ENCODE results near the gene TAF5. TPM values are rescaled to one million over a fixed set of nuclear protein-coding genes. Genes with fewer than 3 reads are reported as not detected.
"Not testable (repeated sequence)": the region's sequence is repeated elsewhere in the genome, so short reads cannot be mapped to it uniquely, and the experiment has no call there.

Gene TAF5
- total and polyA plus RNA-seq, 2 donors (not counting 1 experiment from before 2014, with no cell fraction given) = 3.0 to 3.4 TPM

DNA sequence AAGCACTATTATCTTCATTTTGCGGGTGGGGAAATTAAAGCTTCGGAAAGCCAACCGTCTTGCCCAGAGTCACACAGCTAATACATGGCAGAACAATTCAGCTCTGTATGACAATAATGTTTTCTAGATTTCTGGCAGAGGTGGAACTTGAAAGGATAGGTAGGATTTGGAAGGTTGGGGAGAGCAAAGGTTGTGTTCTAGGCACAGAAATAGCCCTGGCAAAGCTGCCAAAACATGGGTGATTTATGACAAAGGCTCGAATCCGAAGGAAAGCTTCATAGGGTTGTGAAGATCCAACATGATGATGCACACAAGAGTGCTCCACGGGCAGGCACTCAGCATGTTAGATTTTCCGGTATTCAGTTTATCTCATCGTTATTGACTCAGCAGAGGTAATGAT, 47.8 kb downstream of the TAF5 start:
- TF ChIP-seq, protein P1, sequence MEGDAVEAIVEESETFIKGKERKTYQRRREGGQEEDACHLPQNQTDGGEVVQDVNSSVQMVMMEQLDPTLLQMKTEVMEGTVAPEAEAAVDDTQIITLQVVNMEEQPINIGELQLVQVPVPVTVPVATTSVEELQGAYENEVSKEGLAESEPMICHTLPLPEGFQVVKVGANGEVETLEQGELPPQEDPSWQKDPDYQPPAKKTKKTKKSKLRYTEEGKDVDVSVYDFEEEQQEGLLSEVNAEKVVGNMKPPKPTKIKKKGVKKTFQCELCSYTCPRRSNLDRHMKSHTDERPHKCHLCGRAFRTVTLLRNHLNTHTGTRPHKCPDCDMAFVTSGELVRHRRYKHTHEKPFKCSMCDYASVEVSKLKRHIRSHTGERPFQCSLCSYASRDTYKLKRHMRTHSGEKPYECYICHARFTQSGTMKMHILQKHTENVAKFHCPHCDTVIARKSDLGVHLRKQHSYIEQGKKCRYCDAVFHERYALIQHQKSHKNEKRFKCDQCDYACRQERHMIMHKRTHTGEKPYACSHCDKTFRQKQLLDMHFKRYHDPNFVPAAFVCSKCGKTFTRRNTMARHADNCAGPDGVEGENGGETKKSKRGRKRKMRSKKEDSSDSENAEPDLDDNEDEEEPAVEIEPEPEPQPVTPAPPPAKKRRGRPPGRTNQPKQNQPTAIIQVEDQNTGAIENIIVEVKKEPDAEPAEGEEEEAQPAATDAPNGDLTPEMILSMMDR (conservative IDR thresholded peaks at IDR 0.05 in 1 of 2, IDR thresholded peaks at IDR 0.05 in 1 of 2; ENCODE audit: low read depth in 1 of 2, low read length in 2 of 2) = no peak
- no peak for TF ChIP-seq EZH2 (IDR thresholded peaks at IDR 0.05; ENCODE audit: low read length, missing control alignments)
- H3K36me3 ChIP-seq (ENCODE audit: control insufficient read depth, insufficient read depth, low read length) = peaks cover 39% of the 10 kb centered on the region

DNA sequence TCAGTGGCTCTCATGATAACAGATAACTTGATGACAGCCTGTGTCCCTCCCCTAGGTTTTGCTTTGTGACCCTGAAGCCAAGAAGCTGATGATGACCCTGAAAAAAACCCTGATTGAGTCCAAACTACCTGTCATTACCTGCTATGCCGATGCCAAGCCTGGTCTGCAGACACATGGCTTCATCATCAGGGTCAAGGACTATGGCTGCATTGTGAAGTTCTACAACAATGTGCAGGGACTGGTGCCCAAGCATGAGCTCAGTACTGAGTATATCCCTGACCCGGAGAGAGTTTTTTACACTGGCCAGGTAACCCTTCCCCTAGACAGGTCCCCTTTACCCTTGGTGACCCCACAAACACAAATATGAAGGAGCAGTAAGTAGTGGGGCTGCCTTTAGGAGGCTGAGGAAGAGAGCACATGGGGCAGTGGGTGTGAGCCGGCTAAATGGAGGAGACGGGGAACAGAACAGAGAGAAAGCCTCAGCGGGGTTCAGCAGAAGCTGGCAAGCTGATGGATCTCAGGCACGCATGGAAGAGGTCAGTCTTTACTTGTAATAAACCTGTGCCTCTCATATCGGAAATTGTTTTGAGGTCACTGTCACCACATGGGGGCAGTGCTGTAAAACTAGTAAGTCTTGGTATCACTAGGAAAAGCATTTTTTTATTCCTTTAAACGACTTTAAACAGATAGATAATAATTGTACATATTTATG, 48.8 kb downstream of the TAF5 start:
- H2AFZ ChIP-seq (ENCODE audit: low read length) = no peak overlapping the region
- H3K4me1 ChIP-seq (ENCODE audit: control insufficient read depth, extremely low read depth, insufficient read depth, low read length) = no peaks in the 10 kb centered on the region

More for the DNA sequence above, 47.8 kb downstream of the TAF5 start:
- Histone ChIP-seq H3K27ac (ENCODE audit: insufficient read depth, low read length) (no peak overlapping the region), H3K4me2 (ENCODE audit: extremely low read depth, insufficient read depth, low read length) (no peak overlapping the region), H3K9ac (ENCODE audit: insufficient read depth, low read length) (no peak overlapping the region), H3K79me2 (ENCODE audit: control insufficient read depth, insufficient read depth, low read length) (no peaks in the 10 kb centered on the region), H3K4me3 (replicated peaks in 1 of 4; ENCODE audit: control extremely low read depth in 1 of 4, insufficient read depth in 1 of 4, low read depth in 3 of 4, low read length in 4 of 4) (no peak overlapping the region), H3K9me3 (ENCODE audit: control insufficient read depth, insufficient read depth, low read depth, low read length) (no peaks in the 10 kb centered on the region), H2AFZ (ENCODE audit: low read length) (no peak overlapping the region), H4K20me1 (ENCODE audit: control insufficient read depth, extremely low read depth, insufficient read depth, low read length) (no peaks in the 10 kb centered on the region), H3K27me3 (ENCODE audit: control insufficient read depth, insufficient read depth, low read length) (no peaks in the 10 kb centered on the region), H3K4me1 (ENCODE audit: control insufficient read depth, extremely low read depth, insufficient read depth, low read length) (no peaks in the 10 kb centered on the region)
- no peak for DNase-seq (ENCODE audit: low read depth in 2 of 2)

DNA sequence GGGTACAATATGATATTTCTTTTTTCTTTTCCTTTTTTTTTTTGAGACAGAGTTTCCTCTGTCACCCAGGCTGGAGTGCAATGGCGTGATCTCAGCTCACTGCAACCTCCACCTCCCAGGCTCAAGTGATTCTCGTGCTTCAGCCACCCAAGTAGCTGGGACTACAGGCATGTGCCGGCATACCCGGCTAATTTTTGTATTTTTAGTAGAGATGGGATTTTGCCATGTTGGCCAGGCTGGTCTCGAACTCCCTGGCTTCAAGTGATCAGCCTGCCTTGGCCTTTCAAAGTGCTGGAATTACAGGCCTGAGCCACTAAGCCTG, 49.3 kb downstream of the TAF5 start:
- not testable (repeated sequence) for DNase-seq (ENCODE audit: low read depth in 2 of 2); H3K9me3 ChIP-seq (ENCODE audit: control insufficient read depth, insufficient read depth, low read depth, low read length); H3K27me3 ChIP-seq (ENCODE audit: control insufficient read depth, insufficient read depth, low read length); H3K79me2 ChIP-seq (ENCODE audit: control insufficient read depth, insufficient read depth, low read length); H3K4me3 ChIP-seq (replicated peaks in 1 of 4; ENCODE audit: control extremely low read depth in 1 of 4, insufficient read depth in 1 of 4, low read depth in 3 of 4, low read length in 4 of 4); H3K4me1 ChIP-seq (ENCODE audit: control insufficient read depth, extremely low read depth, insufficient read depth, low read length); H3K4me2 ChIP-seq (ENCODE audit: extremely low read depth, insufficient read depth, low read length); H4K20me1 ChIP-seq (ENCODE audit: control insufficient read depth, extremely low read depth, insufficient read depth, low read length); H3K27ac ChIP-seq (ENCODE audit: insufficient read depth, low read length); H2AFZ ChIP-seq (ENCODE audit: low read length); H3K9ac ChIP-seq (ENCODE audit: insufficient read depth, low read length)
- H3K36me3 ChIP-seq (ENCODE audit: control insufficient read depth, insufficient read depth, low read length) = peaks cover 42% of the 10 kb centered on the region

More for the DNA sequence above, 48.8 kb downstream of the TAF5 start:
- Histone ChIP-seq H3K9ac (ENCODE audit: insufficient read depth, low read length) (no peak overlapping the region), H3K36me3 (ENCODE audit: control insufficient read depth, insufficient read depth, low read length) (peaks cover 42% of the 10 kb centered on the region), H3K79me2 (ENCODE audit: control insufficient read depth, insufficient read depth, low read length) (no peaks in the 10 kb centered on the region), H3K27me3 (ENCODE audit: control insufficient read depth, insufficient read depth, low read length) (no peaks in the 10 kb centered on the region), H4K20me1 (ENCODE audit: control insufficient read depth, extremely low read depth, insufficient read depth, low read length) (no peaks in the 10 kb centered on the region), H3K27ac (ENCODE audit: insufficient read depth, low read length) (no peak overlapping the region), H3K9me3 (ENCODE audit: control insufficient read depth, insufficient read depth, low read depth, low read length) (no peaks in the 10 kb centered on the region), H3K4me3 (replicated peaks in 1 of 4; ENCODE audit: control extremely low read depth in 1 of 4, insufficient read depth in 1 of 4, low read depth in 3 of 4, low read length in 4 of 4) (no peak overlapping the region), H3K4me2 (ENCODE audit: extremely low read depth, insufficient read depth, low read length) (no peak overlapping the region)
- TF ChIP-seq, protein P1 (conservative IDR thresholded peaks at IDR 0.05 in 1 of 2, IDR thresholded peaks at IDR 0.05 in 1 of 2; ENCODE audit: low read depth in 1 of 2, low read length in 2 of 2) = peak; percentile 51 to 57
- TF ChIP-seq EZH2 (IDR thresholded peaks at IDR 0.05; ENCODE audit: low read length, missing control alignments) = no peak
- DNase-seq (ENCODE audit: low read depth in 2 of 2) = peak; percentile 30 to 71
